NCI-H345 treated with DMSO at 0.1 percent for 48 hours (cell line): ENCODE data around the gene RC3H2.

Experiments used
- DNase-seq: peaks from one replicate; lab custom pipeline; 2025; ENCODE audit not compliant: unreplicated experiment; lab: John Stamatoyannopoulos, UW

RC3H2 gene

GRCh38 chr9:122807271-122807900, 97.8 kb downstream of the RC3H2 start:
- no peak for DNase-seq

GRCh38 chr9:122806661-122807060, 98.5 kb downstream of the RC3H2 start:
- no peak for DNase-seq

- no peak for DNase-seq
These were observed 104.8 kb downstream of the RC3H2 start, which contains the start of gene OR1K1 for GRCh38 chr9:122800066-122801060. TSS of gene OR1K1 (plus strand) at chr9:122800123. CDS start at chr9:122800123, 0 bp downstream.

GRCh38 chr9:122797316-122798063, 107.7 kb downstream of the RC3H2 start:
- no peak for DNase-seq
